Gastrocnemius medialis (tissue), 4 donors: ENCODE results near the gene ANKRD16.
"Not testable (repeated sequence)": the region's sequence is repeated elsewhere in the genome, so short reads cannot be mapped to it uniquely, and the experiment has no call there.

Experiments used
- POLR2A ChIP-seq, 2 donors: fragments of 450-650 bp; IDR thresholded peaks; one replicate each; pipeline ENCODE4 v1.6.1; 2017; ENCODE audit warnings: antibody characterized with exemption in 2 of 2, mild to moderate bottlenecking in 2 of 2, moderate library complexity in 2 of 2
- TF ChIP-seq, protein P1 (sequence below), 5 experiments: fragments of 450-650 bp in 3 of 5; fragments of 200-600 bp in 2 of 5; sonication (generic) in 2 of 5; IDR thresholded peaks in 4 of 5; conservative IDR thresholded peaks in 1 of 5; 1 replicate in 4 of 5; 2 replicates in 1 of 5; pipeline ENCODE4 v1.5.1; 2016 to 2019; ENCODE audit warnings: antibody characterized with exemption in 5 of 5, mild to moderate bottlenecking in 3 of 5, moderate library complexity in 3 of 5

DNA sequence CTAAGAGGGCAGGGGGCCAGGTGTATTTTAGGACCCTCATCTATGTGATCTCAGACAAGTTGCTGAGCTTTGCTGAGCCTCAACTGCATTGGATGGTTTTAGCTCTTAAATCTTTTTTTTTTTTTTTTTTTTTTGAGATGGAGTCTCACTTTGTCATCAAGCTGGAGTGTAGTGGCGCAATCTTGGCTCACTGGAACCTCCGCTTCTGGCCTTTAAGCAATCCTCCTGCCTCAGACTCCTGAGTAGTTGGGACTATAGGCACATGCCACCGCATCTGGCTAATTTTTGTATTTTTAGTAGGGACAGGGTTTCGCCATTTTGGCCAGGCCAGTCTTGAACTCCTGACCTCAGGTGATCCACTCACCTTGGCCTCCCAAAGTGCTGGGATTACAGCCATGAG, 43.0 kb downstream of the ANKRD16 start:
- not testable (repeated sequence) for TF ChIP-seq POLR2A (IDR thresholded peaks at IDR 0.05)
- TF ChIP-seq, protein P1, sequence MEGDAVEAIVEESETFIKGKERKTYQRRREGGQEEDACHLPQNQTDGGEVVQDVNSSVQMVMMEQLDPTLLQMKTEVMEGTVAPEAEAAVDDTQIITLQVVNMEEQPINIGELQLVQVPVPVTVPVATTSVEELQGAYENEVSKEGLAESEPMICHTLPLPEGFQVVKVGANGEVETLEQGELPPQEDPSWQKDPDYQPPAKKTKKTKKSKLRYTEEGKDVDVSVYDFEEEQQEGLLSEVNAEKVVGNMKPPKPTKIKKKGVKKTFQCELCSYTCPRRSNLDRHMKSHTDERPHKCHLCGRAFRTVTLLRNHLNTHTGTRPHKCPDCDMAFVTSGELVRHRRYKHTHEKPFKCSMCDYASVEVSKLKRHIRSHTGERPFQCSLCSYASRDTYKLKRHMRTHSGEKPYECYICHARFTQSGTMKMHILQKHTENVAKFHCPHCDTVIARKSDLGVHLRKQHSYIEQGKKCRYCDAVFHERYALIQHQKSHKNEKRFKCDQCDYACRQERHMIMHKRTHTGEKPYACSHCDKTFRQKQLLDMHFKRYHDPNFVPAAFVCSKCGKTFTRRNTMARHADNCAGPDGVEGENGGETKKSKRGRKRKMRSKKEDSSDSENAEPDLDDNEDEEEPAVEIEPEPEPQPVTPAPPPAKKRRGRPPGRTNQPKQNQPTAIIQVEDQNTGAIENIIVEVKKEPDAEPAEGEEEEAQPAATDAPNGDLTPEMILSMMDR (IDR thresholded peaks at IDR 0.05 in 4 of 5, conservative IDR thresholded peaks at IDR 0.05 in 1 of 5), result not testable (repeated sequence)
